ENCODE data around the gene SLC35F4.
"Not testable (repeated sequence)": the region's sequence is repeated elsewhere in the genome, so short reads cannot be mapped to it uniquely, and the experiment has no call there.

Gene SLC35F4

DNA sequence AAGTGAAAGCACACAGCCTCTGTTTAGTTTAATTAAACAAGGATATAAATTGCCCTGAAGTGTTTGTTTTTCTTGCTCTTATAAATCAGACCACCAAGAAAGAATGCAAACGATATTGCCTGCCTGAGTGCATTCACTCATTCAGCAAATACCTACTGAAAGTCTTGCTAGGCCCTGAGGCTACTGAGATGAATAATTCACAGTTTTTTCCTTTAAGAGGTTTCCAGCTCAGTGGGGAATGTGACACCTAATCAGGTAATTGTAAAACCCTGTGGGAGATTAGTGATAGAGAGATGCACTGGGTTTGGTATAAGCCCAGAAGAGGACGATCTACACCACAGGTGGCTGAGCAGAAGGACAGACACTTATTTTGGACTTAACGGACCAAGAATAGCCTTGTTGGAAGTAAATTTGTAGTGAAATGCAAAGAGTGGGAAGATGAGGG is 151.4 kb downstream of the SLC35F4 start:
- DNase-seq, result no peak

DNA sequence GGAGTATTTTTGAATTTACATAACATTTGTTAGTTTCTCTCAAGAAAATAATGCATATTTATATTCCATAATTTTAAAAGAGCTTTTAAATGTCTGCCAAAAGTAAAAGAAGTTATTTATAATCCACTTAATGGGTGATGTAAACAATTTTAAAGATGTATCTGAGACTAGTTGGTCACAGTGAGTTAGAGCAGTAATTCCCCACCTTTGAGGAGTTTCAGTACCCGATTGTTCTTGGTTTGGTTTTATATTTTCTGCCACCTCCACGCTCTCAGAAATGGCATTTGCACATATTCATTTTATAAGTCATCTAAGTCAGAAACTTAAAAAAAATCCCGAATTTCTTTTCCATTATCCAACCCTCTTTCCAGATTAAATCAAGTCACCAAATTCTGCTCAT is 153.2 kb downstream of the SLC35F4 start:
- DNase-seq, result no peak

DNA sequence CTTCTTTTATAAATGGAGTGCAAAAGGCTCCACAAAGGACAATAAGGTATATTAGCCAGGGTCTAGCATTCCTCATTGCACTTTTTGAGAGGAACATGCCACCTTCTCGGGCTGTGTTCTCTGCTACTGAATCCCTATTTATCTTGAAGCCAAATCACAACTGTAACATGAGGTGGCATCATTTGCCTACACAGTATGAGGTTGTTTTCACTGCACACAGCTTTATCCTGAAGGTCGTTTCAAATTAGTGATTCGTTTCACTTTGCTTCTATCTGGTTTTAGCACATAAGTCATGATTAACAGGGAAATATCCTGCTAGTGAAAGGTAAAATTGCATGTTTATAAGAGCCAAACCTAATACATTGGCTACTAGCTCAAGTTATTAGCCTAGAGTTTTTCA is 153.8 kb downstream of the SLC35F4 start:
- DNase-seq, result no peak

DNA sequence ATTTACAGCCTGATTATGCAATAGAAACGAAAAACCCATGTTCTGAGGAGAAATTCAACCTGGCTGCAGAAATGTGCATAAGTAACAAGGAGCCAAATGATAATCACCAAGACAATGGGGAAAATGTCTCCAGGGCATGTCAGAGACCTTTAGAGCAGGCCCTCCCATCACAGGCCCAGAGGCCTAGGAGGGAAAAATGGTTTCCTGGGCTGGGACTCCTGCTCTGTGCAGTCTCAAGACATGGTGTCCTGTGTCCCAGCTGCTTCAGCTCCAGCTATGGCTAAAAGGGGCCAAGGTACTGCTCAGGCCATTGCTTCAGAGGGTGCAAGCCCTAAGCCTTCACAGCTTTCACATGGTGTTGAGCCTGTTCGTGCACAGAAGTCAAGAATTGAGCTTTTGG is 156.0 kb downstream of the SLC35F4 start:
- DNase-seq, result no peak

DNA sequence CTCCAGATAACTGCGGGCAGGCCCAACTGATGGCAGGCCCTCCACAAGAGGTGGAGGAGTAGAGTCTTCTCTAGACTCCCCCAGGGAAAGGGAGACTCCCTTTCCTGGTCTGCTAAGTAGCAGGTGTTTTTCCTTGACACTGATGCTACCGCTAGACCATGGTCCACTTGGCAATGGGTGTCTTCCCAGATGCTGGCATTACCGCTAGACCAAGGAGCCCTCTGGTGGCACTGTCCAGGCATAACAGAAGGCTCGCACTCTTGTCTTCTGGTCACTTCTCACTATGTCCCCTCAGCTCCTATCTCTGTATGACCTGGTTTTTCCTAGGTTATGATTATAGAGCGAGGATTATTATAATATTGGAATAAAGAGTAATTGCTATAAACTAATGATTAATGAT is 156.8 kb downstream of the SLC35F4 start:
- DNase-seq, result not testable (repeated sequence)

DNA sequence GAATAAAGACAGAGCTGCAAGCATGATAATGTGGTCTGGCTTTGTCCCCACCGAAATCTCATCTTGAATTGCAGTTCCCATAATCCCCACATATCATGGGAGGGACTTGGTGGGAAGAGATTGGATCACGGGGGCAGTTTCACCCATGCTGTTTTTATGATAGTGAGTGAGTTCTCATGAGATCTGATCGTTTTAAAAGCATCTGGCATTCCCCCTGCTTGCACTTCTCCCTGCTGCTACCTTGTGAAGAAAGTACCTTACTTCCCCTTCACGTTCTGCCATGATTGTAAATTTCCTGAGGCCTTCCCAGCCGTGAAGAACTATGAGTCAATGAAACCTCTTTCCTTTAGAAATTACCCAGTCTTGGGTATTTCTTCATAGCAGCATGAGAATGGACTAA is 158.7 kb downstream of the SLC35F4 start:
- DNase-seq, result no peak

DNA sequence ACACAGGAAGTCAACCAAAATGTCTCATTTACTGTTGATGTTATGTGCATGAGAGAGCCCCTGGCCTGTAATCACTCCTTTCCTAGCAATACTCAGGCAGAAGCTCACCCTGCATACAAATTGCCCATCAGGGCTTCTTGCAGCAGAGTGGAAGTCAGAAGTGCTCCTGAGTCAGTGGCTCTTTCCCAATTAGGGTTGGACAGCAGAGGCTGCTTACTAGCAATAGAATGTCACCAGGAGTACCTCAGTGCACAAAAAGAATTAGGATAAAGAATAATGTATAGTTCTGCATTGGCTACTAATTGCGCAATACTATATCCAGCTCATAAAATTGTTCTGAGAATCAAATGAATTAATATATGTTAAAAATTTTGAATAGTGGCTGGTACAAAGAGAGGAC is 161.1 kb downstream of the SLC35F4 start:
- DNase-seq, result no peak

DNA sequence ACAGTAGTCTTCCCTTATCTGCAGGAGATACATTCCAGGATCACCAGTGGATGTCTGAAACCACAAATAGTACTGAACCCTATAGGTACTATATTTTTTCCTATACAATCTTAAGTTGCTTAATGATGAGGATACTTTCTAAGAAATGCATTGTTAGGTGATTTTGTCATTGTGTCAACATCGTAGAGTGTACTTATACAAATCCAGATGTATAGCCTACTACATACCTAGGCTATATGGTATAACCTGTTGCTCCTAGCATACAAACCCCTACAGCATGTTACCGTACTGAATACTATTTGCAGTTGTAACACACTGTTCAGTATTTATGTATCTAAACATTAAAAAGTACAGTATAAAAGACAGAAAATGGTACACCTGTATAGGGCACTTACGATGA is 165.9 kb downstream of the SLC35F4 start:
- no peak for DNase-seq

DNA sequence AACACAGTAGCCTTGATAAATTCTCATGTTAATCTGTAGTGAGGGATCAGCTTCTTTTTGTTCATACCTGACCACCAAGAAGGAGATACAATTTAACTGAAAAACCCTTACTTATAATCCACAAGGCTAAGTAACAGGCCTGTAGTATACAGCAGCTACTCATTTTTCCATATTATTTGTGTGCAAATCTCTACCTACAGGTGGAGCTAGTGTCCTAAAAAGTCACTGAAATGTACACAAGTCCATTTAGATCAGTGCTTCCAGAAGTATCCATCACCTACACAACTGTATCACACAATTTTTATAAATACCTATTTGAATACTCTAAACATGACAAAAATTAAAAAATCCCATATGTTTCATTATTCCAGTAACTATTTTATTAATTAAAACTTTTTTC is 173.2 kb downstream of the SLC35F4 start:
- no peak for DNase-seq

DNA sequence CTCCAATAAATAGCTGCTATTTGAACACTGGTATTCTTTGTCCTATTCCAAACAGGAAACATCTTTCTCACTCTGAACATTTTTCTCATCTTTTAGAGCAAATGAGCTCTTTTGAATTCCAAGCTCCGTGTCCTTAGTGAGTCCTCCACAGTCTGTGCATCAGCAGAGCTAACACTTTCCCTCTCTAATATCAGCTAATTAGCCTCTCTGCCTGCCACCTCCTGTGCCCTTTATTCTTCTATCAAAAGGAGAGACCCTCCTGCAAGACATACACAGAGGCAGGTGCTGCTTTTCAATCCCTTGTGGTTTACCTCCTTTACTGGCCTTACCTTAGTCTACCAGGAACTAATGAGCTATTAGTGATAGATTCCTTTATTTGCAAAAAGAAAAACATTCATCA is 178.5 kb downstream of the SLC35F4 start:
- DNase-seq, result no peak

- DNase-seq, result no peak
These were observed 179.6 kb downstream of the SLC35F4 start for GRCh38 chr14:57686304-57686703.

- DNase-seq, result no peak
These were observed 194.9 kb downstream of the SLC35F4 start for GRCh38 chr14:57671021-57671420.

DNA sequence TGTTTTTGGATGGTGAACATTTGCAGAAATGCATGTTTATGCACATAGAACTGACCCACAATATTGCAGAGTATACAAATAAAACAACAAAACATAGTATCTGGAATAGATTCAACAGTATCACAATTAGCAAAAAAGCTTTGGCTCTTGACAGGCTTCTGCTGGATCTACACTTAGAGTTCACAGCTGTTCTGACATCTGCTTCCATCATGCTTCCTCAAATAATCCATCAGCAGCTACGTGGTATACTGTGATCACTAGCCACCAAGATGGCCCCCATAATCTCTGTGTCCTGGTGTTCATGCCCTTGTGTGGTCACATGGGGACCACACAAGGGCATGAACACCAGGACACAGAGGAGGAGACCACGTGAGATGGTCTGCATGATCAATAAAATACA is 205.7 kb downstream of the SLC35F4 start:
- DNase-seq, result no peak

DNA sequence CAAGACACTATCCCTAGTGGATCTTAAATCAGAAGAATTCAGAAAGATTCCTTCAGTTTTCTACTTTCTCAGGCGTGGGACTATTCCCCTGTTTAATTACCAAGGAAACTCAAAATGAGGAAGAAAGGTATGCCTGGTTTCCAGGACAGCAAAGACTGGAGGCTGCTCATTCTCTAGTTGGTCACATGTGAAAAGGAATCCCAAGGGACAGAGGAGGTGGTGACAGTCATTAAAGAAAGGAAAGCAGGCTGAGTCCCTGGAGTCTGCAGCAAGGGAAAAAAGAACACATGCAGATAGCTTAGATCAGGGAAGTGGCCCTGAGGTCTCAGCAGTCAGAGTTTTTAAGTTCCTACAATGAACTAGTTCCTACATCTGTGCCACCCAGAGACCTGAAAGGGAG is 206.8 kb downstream of the SLC35F4 start:
- no peak for DNase-seq

DNA sequence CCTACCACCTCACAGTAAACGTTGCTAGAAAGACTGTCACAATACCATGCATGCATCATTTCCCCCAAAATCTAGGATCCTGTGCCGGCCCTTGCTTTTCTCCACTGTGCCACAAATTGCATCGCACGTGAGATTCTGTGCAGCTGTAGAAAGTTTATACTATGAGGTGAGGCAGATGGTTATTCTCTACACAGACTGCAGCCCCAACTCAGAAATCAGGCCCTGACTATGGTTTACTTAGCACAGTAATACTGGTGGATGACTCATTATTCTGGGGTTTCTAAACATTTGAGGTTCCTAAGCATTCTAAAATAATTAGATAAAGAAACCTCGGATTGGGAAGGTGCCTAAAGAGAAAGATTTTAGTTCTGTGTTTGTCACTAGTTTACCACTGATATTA is 208.4 kb downstream of the SLC35F4 start:
- no peak for DNase-seq

- DNase-seq, result no peak
These were observed 209.0 kb downstream of the SLC35F4 start for GRCh38 chr14:57656853-57657252.

DNA sequence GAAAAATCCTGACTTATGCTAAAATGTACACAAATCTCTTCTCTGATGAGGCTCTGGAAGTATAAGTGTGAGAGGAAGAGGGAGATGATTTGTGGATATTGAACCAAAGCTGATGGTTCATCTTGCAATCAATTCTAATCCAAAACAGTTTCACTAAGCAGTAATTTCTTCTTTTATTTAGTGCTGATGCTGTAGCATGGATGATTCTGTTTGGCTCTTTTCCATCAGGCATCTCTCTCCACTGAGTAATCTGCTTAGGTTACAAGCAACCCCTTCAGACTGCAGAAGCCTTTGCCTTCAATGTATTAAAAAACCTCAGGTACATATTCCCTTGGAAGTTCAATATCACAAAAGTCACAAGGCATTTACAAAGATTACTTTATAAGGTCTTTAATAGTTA is 213.1 kb downstream of the SLC35F4 start:
- DNase-seq, result no peak

DNA sequence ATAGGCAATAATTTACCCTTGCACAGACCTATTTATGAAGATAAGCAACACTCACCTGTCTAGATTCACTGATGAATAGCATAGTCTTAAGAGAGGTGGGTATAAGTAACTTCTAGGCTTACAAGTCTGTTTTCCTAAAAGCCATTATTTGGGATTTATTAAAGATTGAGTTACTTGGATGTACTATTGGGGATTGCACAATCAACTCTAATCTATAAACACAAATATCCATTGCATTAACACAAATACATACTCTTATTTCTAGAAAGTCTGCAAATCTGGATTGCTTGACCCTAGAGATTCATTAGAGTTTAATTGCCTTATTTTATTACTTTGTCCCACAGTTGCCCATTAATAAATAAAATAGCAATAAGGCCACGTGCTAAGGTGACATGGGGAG is 224.1 kb downstream of the SLC35F4 start:
- no peak for DNase-seq

DNA sequence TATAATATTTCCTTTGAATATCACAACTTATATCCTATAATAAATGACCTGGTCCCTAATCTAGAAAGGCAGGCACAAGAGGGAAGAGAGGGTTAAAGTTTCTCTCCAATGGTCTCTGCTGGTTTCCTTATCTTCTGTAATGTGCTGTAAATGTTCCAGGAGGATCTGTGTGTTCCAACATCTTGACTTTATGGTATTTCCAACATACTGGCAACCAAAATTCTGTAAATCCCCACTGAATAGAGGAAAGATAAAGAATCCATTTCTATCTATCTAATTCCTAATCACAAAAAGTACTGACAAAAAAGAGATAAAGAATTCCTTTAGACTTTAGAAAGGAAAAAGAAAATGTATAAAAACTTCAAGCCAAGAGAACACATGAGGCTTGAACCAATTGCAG is 225.9 kb downstream of the SLC35F4 start:
- no peak for DNase-seq

DNA sequence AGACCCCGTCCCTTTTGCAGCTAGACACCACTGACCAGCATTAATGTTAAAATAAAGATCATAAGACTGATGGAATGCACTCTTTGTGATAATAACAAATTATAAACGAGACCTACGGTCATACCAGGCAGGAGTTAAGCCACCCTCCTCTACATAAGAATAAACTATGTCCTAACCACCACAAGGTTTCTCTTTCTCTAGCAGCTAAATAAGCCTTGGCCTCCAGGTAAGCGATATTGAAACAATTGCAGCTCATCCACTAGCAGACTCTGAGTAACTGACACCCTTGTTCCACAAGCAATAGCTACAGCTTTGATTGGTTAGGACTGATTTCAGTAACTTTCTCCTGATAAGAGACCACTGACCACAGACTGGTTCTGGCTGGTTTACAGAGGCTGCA is 228.0 kb downstream of the SLC35F4 start:
- no peak for DNase-seq

- DNase-seq, result no peak
These were observed 231.6 kb downstream of the SLC35F4 start for GRCh38 chr14:57634335-57634734.

GRCh38 chr14:57632649-57633048 is 233.2 kb downstream of the SLC35F4 start:
- no peak for DNase-seq

DNA sequence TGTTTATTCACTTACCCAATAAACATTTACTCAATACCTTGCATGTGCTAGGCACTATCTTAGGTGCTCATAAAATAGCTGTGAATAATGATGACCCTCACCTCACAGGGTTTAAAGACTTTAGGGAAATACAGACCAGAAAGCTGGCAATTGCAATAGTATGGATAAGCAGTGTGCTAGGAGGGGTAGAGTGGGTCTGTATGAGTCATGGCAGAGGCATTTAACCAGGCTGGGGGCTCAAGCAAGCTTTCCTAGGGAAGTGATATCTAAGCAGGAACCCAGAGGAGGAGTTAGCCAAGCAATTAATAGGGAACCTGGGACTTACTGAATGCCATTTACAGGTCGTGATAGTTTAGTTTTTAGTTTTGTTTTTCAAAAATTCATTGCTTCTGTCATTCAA is 248.4 kb downstream of the SLC35F4 start:
- no peak for DNase-seq

GRCh38 chr14:57612946-57613345 is 252.9 kb downstream of the SLC35F4 start:
- no peak for DNase-seq

DNA sequence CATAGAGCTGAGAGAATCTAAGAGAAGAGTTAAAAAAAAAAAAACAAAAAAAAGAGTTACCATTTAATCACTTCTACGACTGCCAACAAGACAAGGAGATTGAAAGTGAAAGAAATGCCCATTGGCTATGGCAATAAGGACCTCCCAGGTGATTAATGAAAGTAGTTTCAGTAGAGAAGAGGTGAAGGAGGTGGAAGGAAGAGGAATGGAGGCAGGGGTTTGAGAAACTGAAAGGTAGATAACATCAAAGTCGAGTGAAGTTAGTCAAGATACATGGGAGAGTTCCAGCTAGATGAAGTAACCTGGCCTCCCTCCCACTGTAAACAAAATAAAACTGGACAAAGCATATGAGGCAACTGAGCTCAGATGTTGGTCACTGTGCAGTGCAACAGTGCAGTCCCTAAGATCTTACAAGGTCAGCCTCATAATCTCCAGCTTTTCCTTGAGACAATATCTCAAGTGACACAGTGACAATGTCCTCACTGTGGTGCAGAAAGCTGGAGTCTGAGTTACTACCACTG is 254.3 kb downstream of the SLC35F4 start:
- no peak for DNase-seq

DNA sequence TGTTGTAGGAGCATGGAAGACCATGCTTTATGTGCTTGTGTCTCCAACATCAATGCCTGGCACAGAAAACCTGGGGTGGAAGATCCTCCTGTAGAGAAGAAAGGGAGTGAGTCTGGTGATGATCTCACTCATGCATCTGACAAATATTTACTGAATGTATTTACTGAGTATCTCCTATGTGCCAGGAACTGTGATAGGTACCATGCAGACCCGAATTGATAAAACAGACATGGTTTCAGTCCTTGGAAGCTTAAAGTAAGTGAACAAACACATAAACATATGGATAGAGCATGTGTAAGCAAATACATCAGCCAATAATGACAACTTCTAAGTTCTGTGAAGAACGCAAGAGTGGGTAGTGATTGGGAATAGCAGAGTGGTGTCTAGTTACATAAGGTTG is 255.3 kb downstream of the SLC35F4 start:
- no peak for DNase-seq

Measured in CD4-positive, alpha-beta T cell treated with Interleukin-1 beta for 1 hour (primary cell).